Measurements from ENCODE around the gene TCP11.

The TCP11 gene

GRCh38 chr6:35170891-35171290, 29.8 kb upstream of the TCP11 start:
- DNase-seq, result no peak

- DNase-seq, result no peak
These were observed 29.0 kb upstream of the TCP11 start for GRCh38 chr6:35170166-35170565.

GRCh38 chr6:35168461-35168861, 27.3 kb upstream of the TCP11 start:
- DNase-seq, result no peak

- no peak for DNase-seq
These were observed 26.4 kb upstream of the TCP11 start for GRCh38 chr6:35167505-35167904.

GRCh38 chr6:35166520-35166919, 25.4 kb upstream of the TCP11 start:
- no peak for DNase-seq

GRCh38 chr6:35166116-35166515, 25.0 kb upstream of the TCP11 start:
- no peak for DNase-seq

GRCh38 chr6:35165630-35166071, 24.5 kb upstream of the TCP11 start:
- DNase-seq, result no peak

GRCh38 chr6:35164868-35165267, 23.7 kb upstream of the TCP11 start:
- no peak for DNase-seq

- DNase-seq, result no peak
These were observed 23.1 kb upstream of the TCP11 start for GRCh38 chr6:35164277-35164676.

- no peak for DNase-seq
These were observed 22.7 kb upstream of the TCP11 start for GRCh38 chr6:35163836-35164235.

GRCh38 chr6:35161776-35162607, 20.9 kb upstream of the TCP11 start:
- no peak for DNase-seq

- DNase-seq, result peak; percentile 29
These were observed 20.1 kb upstream of the TCP11 start for GRCh38 chr6:35161266-35161665.

- no peak for DNase-seq
These were observed 19.5 kb upstream of the TCP11 start for GRCh38 chr6:35160642-35161041.

- DNase-seq, result no peak
These were observed 17.4 kb upstream of the TCP11 start for GRCh38 chr6:35158520-35158919.

GRCh38 chr6:35154947-35155346, 13.8 kb upstream of the TCP11 start:
- DNase-seq, result no peak

GRCh38 chr6:35154262-35154661, 13.1 kb upstream of the TCP11 start:
- no peak for DNase-seq

GRCh38 chr6:35152067-35152707, 11.0 kb upstream of the TCP11 start:
- DNase-seq, result no peak

GRCh38 chr6:35151466-35151865, 10.3 kb upstream of the TCP11 start:
- DNase-seq, result no peak

GRCh38 chr6:35149891-35150566, 8.9 kb upstream of the TCP11 start:
- DNase-seq, result no peak

- no peak for DNase-seq
These were observed 7.1 kb upstream of the TCP11 start for GRCh38 chr6:35148167-35148741.

GRCh38 chr6:35147486-35147885, 6.3 kb upstream of the TCP11 start:
- DNase-seq, result no peak

- DNase-seq, result no peak
These were observed 5.9 kb upstream of the TCP11 start for GRCh38 chr6:35147026-35147425.

GRCh38 chr6:35146453-35146852, 5.3 kb upstream of the TCP11 start:
- no peak for DNase-seq

- DNase-seq, result no peak
These were observed 4.6 kb upstream of the TCP11 start for GRCh38 chr6:35145757-35146156.

Measured in NCI-H1694 treated with DMSO at 0.1 percent for 48 hours (cell line).